Loucy (cell line): Measurements from ENCODE around the gene MEMO1.

Experiments used
- CTCF ChIP-seq: fragments of 200-600 bp; sonication (generic); conservative IDR thresholded peaks from 2 replicates; pipeline ENCODE4 v1.5.1; 2014; ENCODE audit warnings: mild to moderate bottlenecking, antibody characterized with exemption, low read length
- EZH2phosphoT487 ChIP-seq: fragments of 200-600 bp; IDR thresholded peaks from 2 replicates; pipeline ENCODE4 v1.6.1; 2018; ENCODE audit warnings: antibody characterized with exemption, mild to moderate bottlenecking, moderate library complexity, borderline replicate concordance

- TF ChIP-seq CTCF, result no peak
- TF ChIP-seq EZH2phosphoT487, result no peak
These were observed 157.3 kb downstream of the MEMO1 start for GRCh38 chr2:31853521-31853920.
